ENCODE data around the gene SMCHD1.
"Not testable (repeated sequence)": the region's sequence is repeated elsewhere in the genome, so short reads cannot be mapped to it uniquely, and the experiment has no call there.

Gene SMCHD1

DNA sequence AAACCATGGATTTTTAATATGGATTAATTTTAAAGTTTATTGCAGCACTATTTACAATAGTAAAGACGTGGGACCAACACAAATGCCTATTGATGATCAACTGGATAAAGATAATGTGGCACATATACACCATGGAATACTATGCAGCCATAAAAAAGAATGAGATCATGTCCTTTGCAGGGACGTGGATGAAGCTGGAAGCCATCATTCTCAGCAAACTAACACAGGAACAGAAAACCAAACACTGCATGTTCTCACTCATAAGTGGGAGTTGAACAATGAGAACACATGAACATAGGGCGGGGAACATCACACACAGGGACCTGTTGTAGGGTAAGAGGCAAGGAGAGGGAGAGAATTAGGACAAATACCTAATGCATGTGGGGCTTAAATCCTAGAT is 5.3 kb downstream of the SMCHD1 start:
- DNase-seq: not testable (repeated sequence)

DNA sequence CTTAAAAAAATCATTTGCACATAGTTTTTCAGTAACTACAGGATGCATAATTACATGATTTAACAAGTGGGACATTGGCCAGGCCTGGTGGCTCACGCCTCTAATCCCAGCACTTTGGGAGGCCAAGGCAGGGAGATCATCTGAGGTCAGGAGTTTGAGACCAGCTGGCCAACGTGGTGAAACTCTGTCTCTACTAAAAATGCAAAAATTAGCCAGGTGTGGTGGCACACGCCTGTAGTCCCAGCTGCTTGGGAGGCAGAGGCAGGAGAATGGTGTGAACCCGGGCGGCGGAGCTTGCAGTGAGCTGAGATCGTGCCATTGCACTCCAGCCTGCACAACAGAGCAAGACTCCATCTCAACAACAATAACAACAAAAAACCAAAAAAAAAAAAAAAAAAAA is 6.8 kb downstream of the SMCHD1 start:
- DNase-seq: not testable (repeated sequence)

DNA sequence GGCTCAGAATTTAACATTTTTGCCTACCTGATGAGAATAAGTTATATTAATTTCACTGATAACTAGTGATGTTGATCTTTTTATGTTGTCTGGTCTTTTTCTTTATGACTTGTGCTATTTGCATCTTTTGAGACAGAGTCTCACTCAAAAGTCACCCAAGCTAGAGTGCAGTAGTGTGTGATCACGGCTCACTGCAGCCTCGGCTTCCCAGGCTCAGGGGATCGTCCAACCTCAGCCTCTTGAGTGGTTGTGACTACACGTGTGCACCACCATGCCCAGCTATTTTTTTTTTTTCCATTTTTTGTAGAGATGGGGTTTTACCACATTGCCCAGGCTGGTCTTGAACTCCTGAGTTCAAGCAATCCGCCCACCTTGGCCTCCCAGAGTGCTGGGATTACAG is 7.5 kb downstream of the SMCHD1 start:
- DNase-seq: no peak

DNA sequence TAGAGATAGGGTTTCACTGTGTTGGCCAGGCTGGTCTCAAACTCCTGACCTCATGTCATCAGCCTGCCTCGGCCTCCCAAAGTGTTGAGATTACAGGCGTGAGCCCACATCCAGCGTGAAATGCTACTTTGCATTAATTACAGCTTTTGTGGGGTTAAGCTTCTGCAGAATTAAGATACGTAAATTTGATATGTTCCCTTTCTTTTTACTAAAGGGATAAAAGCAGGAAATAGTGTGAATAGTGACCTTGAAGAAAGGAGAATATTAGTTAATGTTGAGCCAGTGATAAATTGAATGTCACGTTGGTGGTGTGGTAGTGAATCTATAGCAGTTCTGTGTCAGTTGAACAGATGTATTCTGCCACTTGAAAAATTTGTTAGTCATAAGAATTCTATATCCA is 16.9 kb downstream of the SMCHD1 start:
- no peak for DNase-seq

DNA sequence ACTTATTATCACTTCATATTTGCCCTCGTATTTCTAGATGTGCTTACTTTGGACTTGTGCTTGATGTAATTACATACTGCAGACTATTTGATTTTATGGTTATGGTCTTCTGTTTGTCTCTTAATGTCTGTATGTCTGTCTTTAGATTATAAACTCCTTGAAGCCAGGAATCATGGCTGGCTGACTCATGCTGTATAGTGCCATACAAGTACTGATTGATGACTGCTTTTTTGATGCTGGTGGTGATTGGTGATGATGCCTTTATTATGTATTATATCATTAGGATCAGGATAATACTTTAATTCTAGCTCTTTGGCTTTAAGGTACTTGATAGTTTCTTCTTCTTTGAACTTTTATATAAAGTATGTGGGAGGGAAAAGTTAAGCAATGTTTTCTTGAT is 17.3 kb downstream of the SMCHD1 start:
- DNase-seq: no peak

DNA sequence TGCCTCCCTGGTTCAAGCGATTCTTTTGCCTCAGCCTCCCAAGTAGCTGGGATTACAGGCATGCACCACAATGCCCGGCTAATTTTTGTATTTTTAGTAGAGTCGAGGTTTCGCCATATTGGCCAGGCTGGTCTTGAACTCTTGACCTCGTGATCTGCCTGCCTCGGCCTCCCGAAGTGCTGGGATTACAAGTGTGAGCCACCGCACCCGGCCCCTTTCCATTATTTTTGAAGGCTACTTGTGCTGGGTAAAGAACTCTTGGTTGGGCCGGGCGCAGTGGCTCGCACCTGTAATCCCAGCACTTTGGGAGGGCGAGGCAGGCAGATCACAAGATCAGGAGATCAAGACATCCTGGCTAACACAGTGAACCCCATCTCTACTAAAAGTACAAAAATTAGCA is 23.4 kb downstream of the SMCHD1 start:
- DNase-seq: not testable (repeated sequence)

DNA sequence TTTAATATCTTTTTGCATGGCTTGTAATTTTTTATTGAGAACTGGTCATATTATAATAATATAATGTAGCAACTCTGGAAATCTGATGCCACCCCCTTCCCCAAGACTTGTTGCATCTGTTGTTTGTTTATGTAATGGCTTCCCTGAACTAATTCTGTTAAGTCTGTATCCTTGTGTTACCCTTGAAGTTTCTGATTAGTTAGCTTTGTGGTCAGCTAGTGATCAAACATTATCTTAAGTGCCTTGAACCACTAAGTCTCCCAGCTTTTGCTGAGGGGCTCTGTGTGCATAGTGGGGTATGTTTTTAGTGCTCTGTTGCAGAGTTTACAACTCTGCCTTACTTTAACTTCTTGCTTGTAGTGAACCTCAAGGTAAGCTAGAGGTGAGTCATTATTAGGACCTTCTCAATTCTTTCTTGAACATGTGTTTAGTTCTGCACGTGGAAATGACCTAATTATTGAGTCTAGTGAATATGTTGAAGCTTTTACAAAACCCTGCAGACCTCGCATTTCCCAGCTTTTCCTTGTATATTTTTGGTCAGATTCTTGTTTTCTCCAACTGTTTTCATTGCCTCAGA is 24.8 kb downstream of the SMCHD1 start:
- DNase-seq: no peak

DNA sequence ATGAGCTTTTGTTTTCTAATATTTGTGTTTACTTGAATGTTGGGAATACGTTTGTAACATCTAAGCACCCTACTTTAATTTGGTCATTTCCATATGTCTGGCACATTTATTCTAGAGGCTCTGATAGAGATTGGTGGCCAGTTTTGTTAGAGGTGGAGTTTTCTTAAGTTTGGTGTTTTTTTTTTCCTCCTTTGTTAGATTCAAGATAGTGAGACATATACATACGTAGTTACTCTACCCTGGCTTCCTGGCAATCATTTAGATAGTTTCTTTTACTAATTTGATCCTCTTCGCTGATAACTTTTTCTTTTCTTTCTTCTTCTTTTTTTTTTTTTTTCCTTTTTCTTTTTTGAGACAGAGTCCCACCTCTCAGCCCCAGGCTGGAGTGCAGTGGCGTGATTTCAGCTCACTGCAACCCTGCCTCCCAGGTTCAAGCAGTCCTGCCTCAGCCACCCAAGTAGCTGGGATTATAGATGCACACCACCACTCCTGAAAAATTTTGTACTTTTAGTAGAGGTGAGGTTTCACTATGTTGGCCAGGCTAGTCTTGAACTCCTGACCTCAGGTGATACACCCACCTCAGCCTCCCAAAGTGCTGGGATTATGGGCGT is 26.6 kb downstream of the SMCHD1 start:
- no peak for DNase-seq

DNA sequence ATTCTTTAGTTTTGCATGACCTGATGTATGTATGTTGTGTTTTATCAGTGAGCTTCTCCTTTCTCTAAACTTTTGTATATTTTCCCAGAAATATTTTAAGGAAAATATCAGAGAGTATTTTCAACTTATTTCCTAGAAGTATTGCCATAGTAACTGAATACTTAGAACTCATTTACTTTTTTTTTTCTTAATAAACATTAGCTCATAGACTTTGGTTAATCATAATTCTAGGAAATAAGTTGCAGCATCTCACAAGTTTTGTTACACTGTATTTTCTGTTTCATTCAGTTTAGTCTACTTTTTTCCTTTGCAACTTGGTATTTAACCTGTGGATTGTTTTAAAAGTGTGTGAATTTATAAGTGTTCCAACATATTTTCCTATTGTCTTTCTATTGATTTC is 27.5 kb downstream of the SMCHD1 start:
- DNase-seq: no peak

DNA sequence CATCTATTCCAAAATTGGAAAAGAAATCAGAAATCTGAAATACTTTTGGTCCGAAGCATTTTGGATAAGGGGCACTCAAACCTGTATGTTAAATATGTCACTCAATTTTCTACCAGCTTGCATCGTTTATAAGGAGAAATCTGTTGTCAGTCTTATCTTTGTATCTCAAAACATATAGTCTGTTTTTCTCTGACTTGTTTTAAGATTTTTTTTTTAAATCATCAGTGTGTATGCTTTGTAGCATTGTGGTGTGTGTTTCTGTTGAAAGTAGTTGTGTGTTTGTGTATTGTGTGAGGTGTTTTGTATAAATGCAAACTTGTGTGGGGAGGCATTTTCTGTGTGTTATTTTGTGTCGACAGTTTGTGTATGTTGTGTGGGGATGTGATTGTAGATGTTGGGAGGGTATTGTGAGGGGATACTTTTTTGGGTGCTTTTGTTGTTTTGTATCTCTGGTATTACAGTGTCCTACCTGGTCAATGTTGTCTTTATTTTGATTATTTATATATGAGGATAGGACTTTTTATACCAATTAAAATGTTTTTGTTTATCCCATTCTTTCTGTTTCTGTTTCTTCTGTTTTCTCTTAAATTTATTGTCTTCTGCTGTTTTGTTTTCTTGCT is 30.9 kb downstream of the SMCHD1 start:
- no peak for DNase-seq

DNA sequence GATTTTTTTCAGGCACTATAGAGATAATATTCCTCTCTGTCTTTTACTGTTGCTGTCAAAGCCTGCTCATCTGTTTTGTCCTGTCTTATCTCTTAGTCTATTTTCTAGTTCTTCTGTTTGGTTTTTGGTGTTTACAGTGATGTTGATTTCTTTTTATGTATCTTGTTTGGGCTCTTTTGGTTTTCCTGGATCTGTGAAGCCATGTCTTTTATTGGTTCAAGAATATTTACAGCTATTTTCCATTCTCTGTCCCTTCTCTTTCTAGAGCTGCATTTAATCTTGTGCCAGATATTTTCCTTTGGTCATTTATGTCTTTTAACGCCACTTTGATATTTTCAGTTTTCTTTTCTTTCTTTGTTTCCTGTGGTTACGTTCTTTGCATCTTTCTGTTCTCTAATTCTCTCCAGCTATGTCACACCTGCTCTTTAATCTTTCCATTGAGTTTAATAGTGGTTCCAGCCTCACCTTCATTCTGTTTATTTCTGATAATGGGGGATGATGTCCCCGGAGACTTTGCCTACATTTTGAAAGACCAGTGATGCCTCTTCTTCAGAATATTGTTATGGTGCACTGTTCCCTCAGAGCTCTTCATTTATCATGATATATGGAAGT is 32.0 kb downstream of the SMCHD1 start:
- no peak for DNase-seq

DNA sequence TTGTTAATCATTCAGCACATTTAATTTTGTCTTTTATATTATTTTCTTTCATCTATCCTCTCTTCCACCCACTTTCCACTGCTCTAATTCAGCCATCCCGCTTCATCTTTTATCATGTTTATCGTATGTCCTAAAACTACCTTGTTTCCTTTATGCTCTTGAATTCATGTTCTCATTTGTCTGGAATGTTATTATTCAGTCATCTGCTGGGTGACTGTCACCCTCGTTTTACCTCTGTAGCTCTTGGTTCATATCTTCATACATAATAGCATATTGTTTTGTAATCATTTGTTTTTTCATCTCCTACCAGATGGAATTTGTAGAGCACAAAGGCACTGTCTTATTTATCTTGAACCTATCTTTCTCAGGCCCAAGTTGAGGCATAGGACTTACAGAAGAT is 37.0 kb downstream of the SMCHD1 start:
- no peak for DNase-seq

DNA sequence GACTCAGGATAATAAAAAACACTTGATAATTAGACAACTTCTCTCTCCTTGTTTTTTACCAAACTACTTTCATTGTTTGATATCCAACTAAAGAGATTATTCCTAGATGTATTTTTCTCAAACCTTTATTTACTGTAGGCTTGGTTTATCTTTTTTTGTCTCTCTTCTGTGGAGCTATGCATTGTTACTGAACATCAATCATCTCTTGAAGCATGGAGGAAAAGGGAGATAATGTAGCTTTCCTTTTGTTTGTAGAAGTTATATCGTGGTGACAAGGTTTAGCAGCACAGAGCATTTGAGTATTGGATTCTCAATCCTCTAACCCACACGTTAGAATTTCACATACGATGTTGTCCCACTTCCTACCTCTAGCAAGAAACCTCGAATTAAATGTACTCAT is 41.7 kb downstream of the SMCHD1 start:
- no peak for DNase-seq

DNA sequence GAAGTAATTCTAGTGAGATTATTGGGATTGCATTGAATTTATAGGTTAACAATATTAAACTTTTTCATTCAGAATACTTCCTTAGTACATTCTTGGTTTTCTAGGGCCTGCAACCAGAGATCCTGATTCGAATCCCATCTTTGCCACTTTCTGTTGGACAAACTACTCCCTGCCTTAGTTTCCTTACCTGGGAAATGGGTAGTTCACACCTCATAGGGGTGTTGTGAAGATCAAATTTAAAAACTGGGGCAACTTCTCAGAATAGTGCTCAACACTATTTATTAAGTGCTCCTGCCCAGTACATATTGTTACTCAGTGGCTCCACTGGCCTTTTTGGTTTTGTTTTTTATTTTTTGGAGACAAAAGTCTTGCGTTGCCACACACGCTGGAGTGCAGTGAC is 43.5 kb downstream of the SMCHD1 start:
- DNase-seq: no peak

DNA sequence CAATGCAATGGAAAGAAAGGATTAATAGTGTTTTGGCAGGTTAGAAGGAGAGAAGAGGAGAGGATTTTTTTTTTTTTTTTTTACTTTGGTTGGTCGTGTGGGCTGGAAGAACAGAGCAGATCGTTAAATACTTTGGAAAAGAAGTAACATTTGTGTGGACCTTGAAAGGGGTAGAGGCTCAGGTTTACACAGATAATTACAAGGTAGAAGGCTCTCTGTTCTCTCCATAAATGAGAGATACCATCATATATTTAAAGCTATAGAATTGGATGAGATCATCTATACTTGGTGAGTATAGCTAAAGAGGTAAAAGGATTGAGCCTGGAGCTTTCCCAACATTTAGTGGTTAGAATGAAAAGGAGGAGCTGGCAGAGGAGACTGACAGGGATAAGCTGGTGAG is 49.0 kb downstream of the SMCHD1 start:
- no peak for DNase-seq

DNA sequence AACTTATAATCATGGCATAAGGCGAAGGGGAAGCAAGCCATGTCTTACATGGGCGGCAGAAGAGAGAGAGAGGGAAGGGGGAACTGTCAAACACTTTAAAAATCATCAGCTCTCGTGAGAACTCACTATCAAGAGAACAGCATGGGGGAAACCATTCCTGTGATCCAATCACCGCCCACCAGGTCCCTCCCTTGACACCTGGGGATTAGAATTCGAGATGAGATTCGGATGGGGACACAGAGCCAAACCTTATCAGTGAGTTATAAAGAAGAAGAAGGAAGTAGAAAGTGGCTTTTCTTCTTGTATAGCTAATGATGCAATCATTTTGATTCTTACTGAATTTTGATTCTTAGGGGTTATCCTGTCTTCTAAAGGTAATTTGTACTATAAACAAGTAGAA is 51.4 kb downstream of the SMCHD1 start:
- no peak for DNase-seq

DNA sequence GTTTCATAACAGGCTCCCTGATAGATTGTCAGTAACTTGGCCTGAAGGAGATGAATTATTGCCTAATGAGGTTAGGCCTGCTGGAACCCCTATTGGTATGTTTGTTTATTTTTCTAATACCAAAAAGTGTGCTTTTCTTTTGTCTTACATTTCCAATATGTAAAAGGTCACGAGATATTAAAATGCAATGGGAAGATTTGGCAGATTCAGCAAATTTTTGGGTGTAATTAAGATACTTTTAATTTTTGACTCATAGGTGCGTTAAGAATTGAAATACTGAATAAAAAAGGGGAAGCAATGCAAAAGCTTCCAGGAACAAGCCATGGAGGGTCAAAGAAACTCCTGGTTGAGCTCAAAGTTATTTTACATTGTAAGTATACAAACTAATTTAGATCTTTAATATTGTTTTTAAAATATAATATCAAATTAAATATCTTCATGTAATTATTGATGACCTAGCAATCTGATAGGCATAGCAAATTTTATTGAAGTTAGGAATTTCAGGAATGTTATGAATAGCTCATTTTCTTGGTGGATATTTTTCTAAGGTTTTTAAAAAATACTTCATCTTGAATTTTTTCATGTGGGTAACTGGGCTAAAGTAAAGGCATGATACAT is 52.1 kb downstream of the SMCHD1 start:
- no peak for DNase-seq

DNA sequence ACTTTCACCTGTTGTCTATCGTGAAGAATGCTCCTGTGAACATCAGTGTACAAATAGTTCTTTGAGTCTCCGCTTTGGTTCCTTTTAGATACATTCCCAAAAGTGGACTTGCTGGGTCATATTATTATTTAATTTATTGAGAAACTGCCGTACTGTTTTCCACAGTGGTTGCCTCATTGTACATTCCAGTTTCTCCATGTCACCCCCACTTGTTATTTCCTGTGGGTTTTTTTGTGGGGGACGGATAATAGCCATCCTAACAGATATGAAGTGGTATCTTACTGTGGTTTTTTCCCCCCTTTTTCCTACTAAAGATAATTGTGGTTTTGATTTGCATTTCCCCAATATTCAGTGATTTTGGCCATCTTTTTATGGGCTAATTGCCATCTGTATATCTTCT is 53.8 kb downstream of the SMCHD1 start:
- DNase-seq: no peak

DNA sequence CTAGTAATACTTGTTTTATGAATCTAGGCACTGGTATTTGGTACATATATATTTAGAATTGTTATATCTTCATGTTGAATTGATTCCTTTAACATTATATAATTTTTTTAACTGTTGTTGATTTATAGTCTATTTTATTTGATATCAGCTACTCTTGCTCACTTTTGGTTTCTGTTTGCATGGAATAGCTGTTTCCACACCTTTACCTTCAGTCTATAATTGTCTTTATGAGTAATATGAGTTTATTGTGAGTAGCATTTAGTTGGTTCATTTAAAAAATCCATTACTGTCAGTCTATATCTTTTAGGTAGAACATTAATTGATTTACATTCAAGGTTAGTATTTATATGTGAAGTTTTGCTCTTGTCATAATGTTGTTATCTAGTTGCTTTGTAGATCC is 58.6 kb downstream of the SMCHD1 start:
- DNase-seq: no peak

DNA sequence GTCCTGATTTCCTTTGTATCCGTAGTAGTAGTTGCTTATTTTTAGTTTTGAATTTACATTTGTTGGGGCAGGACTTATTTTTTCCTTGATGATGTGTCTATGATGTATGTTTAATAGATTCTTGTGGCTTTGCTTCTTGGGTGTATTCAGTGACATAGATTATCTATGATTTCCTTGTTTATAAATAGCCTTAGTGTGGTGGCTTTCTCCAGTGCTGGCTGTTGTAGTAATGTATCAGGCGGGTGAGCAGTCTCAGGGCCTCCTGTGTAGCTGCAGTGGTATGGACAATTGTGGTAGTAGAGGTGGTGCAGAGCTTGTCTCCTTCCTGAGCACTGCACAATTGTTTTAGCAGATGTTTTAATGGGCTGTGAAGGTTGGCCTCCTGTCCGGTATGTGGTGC is 60.5 kb downstream of the SMCHD1 start:
- no peak for DNase-seq

DNA sequence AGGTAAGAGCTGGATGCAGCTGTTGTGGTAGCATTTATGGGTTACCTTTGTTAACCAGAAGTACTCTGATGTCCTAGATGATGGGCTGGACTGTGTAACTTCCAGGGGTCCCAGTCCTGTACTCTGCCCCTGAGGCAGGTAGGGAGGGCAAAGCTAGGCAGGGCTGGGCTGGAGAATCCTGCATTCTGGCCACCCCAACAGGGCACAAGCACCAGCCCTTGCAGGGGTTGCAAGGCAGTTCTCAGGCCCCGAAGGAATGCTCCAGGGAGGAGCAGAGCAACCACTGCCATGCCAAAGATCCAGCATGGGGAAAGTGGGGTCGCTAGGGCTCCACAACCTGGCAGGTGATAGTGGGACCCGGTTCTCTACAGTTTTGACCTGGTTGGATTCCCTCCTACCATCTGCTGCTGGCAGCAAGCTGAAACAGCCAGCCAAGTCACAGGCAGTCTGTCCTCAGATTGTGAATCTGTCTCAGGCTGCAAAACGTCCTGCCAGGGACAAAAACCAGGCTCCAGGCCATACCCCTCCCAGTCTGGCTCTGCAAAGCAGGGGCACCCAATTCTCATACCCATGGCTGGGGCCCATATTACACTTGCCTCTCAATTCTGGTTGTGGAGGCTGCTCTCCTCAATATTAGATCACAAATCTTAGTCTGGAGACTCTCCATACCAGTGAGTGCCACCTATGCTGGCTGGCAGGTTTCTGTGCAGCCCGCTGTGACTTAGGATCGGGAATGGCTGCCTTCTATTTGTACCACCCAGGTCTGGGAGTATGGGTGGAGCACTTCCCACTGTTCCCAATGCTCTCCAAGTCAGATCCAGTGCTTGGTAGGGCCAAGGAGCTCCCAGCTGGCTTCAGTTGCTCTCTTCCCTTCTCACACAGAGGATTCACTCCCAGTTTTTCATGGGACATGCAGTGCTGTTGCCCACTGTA is 61.1 kb downstream of the SMCHD1 start:
- DNase-seq: no peak

DNA sequence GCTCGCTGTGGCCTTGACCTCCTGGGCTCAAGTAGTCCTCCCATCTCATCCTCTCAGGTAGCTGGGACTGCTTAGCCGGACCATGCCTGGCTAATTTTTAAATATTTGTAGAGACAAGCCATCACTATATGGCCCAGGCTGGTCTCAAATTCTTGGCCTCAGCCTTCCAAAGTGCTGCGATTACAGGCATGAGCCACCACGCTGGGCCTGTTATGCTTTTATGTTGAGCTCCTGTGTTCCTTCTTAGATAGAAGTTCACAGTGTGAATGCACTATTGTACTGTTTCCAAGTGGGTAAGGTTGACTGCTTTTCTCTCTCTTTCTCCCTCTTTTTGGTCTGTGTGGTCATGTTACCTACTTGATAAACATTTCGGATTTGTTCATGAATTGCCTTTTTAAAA is 61.9 kb downstream of the SMCHD1 start:
- DNase-seq: no peak

DNA sequence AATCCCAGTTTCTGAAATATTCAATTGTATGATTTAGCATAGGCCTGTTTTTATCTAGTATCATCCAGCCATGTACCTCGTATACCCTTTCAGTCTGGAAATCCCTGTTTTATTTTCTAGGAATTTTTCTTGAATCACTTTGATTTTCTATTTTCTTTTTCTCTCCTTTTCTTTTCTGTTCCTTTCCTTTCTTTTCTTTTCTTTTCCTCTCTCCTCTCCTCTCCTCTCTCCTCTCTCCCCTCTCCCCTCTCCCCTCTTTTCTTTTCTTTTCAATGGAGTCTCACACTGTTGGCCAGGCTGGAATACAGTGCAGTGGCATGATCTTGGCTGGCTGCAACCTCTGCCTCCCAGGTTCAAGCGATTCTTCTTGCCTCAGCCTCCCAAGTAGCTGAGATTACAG is 63.5 kb downstream of the SMCHD1 start:
- DNase-seq: no peak

All from NCI-H1930 (cell line).